ENCODE results near the gene CNDP2.

DNA sequence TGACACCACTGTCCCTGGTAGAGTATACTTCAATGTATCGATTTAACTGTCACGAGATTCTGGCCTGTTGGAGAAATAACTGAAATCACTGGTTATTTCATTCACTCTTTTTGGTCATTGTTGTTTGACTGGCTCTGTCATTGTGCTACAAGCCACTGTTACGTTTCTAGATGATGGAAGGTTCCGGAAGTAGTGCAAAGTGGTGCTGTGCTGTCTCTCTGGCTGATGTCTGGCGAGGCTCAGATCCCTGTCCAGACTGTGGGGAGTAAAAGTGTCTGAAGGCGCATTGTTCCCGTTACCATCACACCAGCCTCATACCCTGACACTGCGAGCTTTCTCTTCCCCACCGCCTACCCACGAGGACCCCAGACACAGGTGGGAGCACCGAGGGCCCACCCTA is 49.8 kb downstream of the CNDP2 start:
- TF ChIP-seq CTCF (IDR thresholded peaks at IDR 0.05) (no peak), POLR2A (IDR thresholded peaks at IDR 0.05; ENCODE audit: low read depth) (no peak), EP300 (IDR thresholded peaks at IDR 0.05) (no peak), POLR2AphosphoS5 (IDR thresholded peaks at IDR 0.05) (no peak)
